Ishikawa (cell line): Measurements from ENCODE around the gene NCOR2.

ENCODE experiments used
- CEBPB ChIP-seq: IDR thresholded peaks from 2 replicates; pipeline ENCODE4 v1.6.1; 2012
- CREB1 ChIP-seq: IDR thresholded peaks from 2 replicates; pipeline ENCODE4 v1.6.1; 2012; ENCODE audit warnings: low read depth
- EGR1 ChIP-seq: IDR thresholded peaks from 2 replicates; pipeline ENCODE4 v1.6.1; 2012
- EP300 ChIP-seq: IDR thresholded peaks from 2 replicates; pipeline ENCODE4 v1.6.1; 2012; ENCODE audit warnings: borderline replicate concordance
- FOXM1 ChIP-seq: IDR thresholded peaks from 2 replicates; pipeline ENCODE4 v1.6.1; 2012; ENCODE audit warnings: low read depth, borderline replicate concordance
- MAX ChIP-seq: IDR thresholded peaks from 2 replicates; pipeline ENCODE4 v1.6.1; 2012
- NFIC ChIP-seq: IDR thresholded peaks from 2 replicates; pipeline ENCODE4 v1.6.1; 2012
- RAD21 ChIP-seq: IDR thresholded peaks from 2 replicates; pipeline ENCODE4 v1.6.1; 2012; ENCODE audit warnings: low read depth
- REST ChIP-seq: IDR thresholded peaks from 2 replicates; pipeline ENCODE4 v1.6.1; 2012; ENCODE audit warnings: low read depth, mild to moderate bottlenecking
- TAF1 ChIP-seq: IDR thresholded peaks from 2 replicates; pipeline ENCODE4 v1.6.1; 2012; ENCODE audit warnings: low read depth, mild to moderate bottlenecking
- TCF12 ChIP-seq: IDR thresholded peaks from 2 replicates; pipeline ENCODE4 v1.6.1; 2012; ENCODE audit warnings: low read depth
- TEAD4 ChIP-seq: IDR thresholded peaks from 2 replicates; pipeline ENCODE4 v1.6.1; 2012
- YY1 ChIP-seq: IDR thresholded peaks from 2 replicates; pipeline ENCODE4 v1.6.1; 2012; ENCODE audit warnings: low read depth
- ZBTB7A ChIP-seq: IDR thresholded peaks from 2 replicates; pipeline ENCODE4 v1.6.1; 2012; ENCODE audit warnings: low read depth
- TF ChIP-seq, protein P1 (sequence below): IDR thresholded peaks from 2 replicates; pipeline ENCODE4 v1.6.1; 2012

The NCOR2 gene

DNA sequence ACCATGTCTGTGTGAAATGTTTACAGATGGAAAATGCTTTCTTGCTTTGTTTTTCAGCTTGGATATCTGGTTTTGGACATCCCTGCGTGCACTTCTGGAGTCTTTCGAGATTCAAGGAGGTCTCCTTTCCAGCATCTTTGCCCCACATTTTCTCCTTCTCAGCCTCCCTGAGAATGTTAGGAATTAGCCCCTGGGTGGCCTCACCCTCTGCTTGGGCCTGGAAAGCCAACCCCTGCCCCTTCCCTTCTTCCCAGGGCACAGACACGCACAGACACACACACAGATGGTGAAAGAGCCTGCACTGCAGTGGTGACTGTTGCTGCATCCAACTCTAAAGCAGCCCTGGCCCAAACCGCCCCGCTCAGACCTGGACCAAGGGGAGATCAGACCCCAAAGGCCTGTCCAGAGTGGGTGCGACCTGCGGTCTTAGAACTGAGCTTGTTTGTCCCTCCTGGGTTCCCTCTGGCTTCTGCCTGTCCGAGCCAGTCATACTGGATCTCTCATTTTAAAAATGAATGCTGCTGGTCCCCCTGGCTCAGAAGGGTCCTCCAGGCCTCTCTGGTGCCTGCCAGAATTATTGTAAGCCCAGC, 8.7 kb upstream of the NCOR2 start:
- TF ChIP-seq REST (no peak), RAD21 (no peak), EP300 (no peak), FOXM1 (no peak), TEAD4 (no peak), NFIC (no peak), TCF12 (no peak), CEBPB (no peak), MAX (no peak), EGR1 (no peak), TAF1 (no peak), YY1 (no peak), ZBTB7A (no peak), CREB1 (no peak)
- TF ChIP-seq, protein P1, sequence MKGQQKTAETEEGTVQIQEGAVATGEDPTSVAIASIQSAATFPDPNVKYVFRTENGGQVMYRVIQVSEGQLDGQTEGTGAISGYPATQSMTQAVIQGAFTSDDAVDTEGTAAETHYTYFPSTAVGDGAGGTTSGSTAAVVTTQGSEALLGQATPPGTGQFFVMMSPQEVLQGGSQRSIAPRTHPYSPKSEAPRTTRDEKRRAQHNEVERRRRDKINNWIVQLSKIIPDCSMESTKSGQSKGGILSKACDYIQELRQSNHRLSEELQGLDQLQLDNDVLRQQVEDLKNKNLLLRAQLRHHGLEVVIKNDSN, result no peak

DNA sequence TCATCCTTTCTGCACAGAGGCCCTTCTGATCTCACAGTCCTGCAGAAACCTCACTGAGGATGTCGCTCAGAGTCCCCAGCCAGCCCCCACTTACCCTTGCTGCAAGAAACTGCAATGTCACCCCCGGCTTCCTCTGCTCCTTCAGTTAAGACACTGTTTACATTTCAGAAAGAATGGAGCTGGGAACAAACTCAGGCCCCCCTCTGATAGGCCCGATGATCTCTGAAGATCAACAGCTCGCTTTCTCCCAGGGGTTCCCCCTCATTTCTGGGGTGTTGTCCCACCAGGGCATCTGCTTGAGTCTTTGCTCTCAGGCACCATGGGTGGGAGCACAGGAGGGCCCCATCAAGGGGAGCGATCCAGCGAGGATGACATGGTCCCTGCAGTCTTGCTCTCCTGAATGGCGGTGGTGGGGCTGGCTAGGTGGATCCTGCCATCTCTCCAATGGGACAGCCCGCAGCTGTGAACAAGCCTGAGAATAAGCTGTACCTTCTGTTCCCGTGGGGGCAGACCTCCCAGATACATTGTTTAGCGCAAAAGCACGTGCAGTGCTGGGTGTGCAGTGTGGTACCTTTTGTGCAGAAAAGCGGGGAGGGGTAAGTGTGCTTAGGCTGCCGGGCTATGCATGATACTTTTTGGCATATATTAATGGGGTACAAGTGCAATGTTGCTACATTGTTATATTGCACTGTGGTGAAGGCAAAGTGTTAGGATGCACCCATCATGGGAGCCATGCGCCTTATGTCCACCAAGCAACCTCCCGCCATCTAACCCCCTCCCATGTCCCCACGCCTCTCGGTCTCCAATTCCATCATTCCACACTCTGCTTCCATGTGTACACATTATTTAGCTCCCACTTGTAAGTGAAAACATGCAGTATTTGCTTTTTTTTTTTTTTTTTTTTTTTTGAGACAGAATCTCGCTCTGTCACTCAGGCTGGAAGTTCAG, 6.7 kb upstream of the NCOR2 start:
- TF ChIP-seq CEBPB (no peak), ZBTB7A (no peak), CREB1 (no peak), EGR1 (no peak), NFIC (no peak), EP300 (no peak), TAF1 (no peak), REST (no peak), RAD21 (no peak), YY1 (no peak), TEAD4 (no peak), FOXM1 (no peak), TCF12 (no peak), MAX (no peak)
- TF ChIP-seq, protein P1, result no peak

GRCh38 chr12:124571556-124571955, 4.1 kb upstream of the NCOR2 start:
- no peak for TF ChIP-seq EGR1
- TF ChIP-seq TEAD4, result no peak

DNA sequence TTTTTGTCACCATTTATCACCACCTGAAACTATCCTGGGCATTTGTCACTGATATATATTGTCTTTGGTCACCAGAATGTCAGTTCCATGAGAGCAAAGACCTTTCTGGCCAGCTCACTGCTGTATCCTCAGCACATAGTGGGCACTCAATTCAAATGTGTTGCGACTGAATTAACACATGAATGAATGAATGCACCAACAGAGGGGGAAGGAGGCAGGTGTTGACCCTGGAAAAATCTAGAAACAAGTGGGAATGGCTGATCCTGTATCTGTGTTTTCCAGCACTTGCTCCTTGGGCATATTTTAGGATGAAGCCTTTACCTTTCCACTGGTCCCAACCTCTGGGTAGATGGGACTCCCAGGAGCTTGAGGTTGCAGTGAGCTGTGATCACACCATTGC, 3.4 kb upstream of the NCOR2 start:
- TF ChIP-seq EGR1, result no peak
- no peak for TF ChIP-seq RAD21
- no peak for TF ChIP-seq NFIC

- TF ChIP-seq CREB1, result no peak
- no peak for TF ChIP-seq EP300
- no peak for TF ChIP-seq YY1
- no peak for TF ChIP-seq CEBPB
- TF ChIP-seq, protein P1, result no peak
- TF ChIP-seq RAD21, result no peak
- no peak for TF ChIP-seq TEAD4
- no peak for TF ChIP-seq TCF12
- TF ChIP-seq MAX, result no peak
- TF ChIP-seq EGR1, result no peak
- TF ChIP-seq NFIC, result no peak
- no peak for TF ChIP-seq REST
- no peak for TF ChIP-seq FOXM1
- no peak for TF ChIP-seq TAF1
- no peak for TF ChIP-seq ZBTB7A
Observed at GRCh38 chr12:124569375-124570148, 2.1 kb upstream of the NCOR2 start.
